ENCODE measurements around the gene DDT. TPM values are rescaled to one million over a fixed set of nuclear protein-coding genes. Genes with fewer than 3 reads are reported as not detected.
"Not testable (repeated sequence)": the region's sequence is repeated elsewhere in the genome, so short reads cannot be mapped to it uniquely, and the experiment has no call there.

Gene DDT
- total RNA-seq, 1 donor from 2014 or later = 138 TPM

DNA sequence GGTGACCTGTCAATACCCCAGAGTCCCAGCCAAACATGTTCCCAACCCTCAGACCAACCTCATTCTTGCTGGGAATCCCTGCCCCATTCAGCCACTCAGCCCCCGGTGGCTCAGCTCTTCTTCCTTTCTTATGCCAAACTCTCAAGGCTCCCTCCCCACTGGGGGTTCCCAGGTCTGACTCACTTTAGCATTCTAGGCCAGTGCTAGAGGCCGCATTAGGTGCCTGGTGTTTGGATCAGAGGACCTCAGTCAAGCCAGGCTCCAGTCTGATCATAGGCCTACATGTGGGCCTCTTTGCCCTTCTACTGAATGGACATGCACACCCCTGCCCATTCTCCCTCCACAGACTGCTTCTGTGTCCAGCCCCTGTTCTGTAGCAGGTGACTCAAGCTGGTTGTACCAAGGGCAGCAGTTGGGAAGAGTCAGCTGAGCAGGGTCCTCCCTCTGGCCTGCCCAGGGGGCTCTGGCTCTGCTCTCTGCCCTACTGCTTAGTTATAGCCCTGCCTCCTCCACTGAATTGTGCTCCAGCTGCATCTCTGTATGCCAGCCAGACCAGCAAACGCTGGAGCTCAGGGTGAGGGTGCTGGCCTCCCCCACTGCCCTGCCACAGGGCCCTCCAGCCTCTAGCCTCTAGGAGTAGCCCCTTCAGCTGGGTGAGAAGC is 15.5 kb upstream of the DDT start:
- DNase-seq (ENCODE audit: low read depth in 2 of 2) = not testable (repeated sequence)

DNA sequence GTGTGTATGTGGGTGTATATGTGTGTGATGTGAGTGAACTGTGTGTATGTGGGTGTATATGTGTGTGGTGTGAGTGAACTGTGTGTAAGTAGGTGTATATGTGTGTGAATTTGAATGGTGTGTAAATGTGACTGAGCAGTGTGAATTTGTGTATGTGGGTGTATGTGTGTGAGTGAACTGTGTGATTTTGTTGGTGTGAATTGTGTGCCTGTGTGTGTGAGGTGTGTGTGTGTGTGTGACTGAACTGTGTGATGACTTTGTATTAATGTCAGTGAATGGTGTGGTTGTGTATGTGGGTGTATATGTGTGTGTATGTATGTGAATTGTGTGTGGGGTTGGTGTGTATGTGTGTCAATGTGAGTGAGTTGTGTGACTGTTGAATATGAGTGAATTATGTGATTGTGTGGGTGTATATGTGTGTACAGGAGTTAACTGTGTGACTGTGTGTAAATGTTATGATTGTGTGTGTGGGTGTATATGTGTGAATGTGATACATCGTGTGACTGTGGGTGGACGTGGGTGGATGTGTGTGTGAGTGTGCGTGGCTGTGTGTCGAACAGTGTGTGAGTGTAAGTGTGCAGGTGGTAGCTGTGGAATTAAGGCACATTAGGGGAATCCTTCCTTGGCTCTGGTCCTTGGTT is 12.4 kb upstream of the DDT start:
- DNase-seq (ENCODE audit: low read depth in 2 of 2) = not testable (repeated sequence)

DNA sequence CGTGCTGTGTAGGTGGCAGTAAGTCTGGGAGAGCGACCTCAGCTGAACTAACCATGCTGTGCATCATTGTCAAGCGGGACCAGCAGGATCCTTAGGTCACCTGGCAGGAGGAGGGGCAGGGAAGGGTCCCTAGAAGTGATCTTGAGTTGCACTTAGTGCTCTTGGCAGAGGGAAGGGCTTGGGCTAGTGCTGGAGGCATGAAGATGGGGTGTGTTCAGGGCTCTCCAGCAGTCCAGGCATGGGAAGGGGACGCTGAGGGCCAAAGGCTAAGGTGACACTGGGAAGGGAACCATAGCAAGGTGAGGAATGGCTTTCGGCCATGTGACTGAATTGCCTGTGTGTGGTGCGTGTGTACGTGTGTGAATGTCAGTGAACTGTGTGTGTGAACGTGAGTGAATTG is 11.8 kb upstream of the DDT start:
- DNase-seq (ENCODE audit: low read depth in 2 of 2) = not testable (repeated sequence)

DNA sequence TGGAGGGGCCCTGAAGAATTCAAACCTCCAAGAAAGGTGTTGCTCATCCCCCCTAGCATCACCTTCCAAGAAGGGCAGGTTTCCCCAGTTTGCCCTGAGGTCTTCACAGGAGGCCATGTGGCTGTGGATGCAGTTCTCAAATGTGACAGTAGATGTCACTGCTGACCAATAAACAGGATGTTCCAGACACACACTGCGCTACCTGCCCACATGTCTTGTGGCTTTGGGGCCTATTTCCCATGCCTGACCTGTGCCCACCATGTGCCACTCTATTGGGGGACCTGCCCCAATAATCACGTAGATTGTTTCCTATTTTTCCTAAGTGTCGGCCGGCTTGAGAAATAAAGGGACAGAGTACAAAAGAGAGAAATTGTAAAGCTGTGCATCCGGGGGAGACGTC is 10.2 kb upstream of the DDT start:
- peak in 1 of 2 donors; percentile 35 for DNase-seq (ENCODE audit: low read depth in 2 of 2)

DNA sequence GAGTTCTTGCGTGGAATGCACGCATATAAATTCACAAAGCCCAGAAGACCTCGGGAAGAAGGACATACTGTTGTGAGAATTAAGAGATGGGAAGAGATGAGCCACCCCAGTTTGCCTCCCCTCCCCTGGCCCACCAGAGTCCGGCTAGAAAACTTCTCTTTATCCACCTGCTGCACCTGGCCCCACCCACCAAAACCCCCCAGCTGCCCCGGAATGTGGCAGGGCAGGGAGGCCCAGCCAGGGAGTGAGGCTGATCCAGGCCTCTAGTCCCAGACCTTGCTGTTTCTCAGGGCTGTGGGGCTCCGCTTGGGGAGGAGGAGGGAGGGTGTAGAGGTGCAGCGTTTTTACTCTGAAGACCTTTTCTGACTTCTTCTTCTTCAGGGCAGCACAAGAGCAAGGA is 6.3 kb upstream of the DDT start:
- DNase-seq (ENCODE audit: low read depth in 2 of 2) = not testable (repeated sequence)

DNA sequence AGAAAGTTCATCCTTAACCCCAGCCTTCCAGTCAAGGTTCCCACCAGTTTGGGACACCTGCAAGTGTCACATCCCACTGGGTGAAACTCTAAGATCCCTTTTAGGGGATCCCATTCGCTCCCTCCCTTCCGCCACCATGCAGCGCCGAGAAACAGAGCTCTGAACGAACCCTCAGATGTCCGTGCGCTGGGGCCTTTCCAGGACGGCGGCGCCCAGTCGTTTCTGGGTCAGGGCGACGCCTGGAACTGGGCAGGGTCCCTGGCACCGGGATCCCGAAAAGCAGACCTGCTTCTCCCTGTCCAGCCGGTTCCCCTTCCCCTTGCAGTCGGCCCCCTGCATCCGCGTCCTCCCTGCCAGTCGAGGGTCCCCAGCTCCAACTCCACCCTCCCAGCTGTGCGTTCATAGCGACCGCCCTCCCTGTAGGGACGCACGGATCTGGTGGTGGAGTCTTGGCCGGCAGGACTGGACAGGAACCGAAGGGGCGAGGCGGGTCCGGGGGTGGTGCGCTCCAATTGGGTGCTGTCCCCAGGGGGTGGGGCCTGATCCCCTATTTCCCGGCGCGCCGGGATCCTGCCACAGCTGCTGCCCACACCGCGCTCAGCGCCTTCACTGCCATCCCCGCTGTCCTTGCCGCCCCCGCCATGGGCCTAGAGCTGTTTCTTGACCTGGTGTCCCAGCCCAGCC is 5.5 kb upstream of the DDT start, which contains the start of gene GSTT2:
GSTT2 (plus strand) TSS at position 578 of the 684 bp plus-strand sequence.
- not testable (repeated sequence) for DNase-seq (ENCODE audit: low read depth in 2 of 2)

DNA sequence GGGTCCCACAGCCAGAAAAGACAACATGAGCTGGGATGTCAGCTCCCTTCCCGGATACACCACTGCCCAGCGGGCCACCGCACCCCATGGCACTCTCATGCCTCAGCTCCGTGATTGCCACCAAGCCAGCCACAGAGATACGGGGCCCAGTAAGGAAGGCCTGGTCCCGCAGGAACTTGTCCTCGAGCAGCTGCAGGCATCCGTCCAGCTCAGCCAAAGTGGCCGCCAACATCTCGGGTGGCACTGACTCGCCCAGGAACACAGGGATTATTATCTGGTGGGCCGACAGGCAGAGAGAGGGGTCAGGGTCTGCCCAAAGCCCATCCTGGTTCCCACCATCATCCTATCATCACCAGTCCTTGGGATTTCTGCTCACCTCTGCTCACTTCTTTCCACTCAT is 3.1 kb upstream of the DDT start:
- DNase-seq (ENCODE audit: low read depth in 2 of 2) = not testable (repeated sequence)

DNA sequence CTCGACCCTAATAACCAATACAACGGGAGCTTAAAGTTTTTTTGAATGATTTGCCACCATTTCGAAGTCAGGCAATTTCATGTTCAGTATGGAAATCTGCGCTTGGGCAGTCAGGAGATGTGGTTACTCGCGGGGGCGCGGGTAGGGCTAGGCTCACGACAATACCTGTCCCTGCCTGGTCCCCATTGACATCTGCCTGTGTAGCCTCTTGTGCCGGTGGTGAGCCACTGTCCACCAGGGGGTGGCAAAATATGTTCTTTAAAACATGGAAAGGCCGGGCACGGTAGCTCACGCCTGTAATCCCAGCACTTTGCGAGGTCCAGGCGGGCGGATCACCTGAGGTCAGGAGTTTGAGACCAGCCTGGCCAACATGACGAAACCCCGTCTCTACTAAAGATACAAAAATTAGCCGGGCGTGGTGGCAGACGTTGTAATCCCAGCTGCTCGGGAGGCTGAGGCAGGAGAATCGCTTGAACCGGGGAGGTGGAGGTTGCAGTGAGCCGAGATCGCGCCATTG is 653 bp upstream of the DDT start:
- DNase-seq (ENCODE audit: low read depth in 2 of 2) = not testable (repeated sequence)

DNA sequence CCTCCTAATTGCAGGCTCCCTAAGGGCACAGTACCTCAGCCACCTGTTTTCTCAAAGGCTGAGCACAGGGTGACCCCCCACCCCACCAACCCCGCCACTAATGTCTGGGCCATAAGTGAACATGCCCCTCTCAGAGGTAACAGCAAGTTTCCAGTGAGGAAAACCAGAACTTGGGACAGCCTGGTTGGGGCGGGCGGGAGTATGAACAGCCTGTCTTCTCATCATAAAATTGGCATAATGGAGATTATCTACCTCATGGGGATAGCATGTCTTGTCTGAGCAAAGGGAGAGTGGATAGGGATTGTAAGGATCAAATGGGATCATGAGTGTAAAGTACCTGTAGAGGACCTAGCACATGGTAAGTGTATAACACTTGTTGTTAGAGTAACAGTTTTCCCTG is 2.3 kb downstream of the DDT start:
- not testable (repeated sequence) for DNase-seq (ENCODE audit: low read depth in 2 of 2)

DNA sequence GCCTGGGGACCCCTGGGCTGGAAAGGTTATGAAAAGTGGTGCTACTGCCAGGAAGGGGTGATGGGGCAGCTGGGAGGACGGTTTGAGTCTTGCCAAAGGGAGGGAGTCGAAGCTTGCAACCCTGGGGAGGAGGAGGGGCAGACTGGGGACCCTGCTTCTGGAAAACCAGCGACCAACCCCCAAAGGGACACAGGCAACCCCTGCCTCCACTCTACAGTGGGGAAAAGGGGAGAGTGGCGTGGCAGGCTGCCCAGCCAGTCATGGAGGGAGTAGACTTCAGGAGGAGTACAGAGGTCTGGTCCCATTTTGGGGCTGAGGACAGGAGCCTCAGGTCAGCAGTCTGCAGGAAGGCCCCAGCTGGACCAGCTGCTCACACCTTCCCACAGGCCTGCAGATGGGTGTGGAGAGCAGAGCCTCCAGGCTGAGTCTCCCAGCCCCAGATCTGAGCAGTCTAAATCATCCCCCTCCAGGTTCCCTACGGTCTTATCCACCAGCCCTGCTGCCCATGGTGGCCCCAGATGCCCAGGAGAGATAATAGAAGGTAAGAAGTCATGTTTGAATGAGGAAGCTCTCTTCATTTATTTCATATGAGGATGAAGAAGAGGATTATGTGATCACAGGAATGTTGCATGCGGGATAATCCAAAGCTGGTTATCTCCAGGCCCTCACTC is 3.3 kb downstream of the DDT start:
- no peak for DNase-seq (ENCODE audit: low read depth in 2 of 2)

DNA sequence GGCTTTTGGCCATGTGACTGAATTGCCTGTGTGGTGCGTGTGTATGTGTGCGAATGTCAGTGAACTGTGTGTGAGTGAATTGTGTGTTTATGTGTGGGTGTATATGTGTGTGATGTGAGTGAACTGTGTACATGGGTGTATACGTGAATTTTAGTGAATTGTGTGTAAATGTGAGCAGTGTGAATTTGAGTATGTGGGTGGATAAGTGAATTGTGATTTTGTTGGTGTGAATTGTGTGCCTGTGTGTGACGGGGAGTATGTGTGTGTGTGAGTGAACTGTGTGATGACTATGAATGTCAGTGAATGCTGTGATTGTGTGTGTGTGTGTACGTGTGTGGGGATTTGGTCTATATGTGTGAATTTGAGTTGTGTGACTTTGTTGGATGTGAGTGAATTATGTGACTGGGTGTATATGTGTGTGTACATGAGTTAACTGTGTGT is 4.0 kb downstream of the DDT start:
- no peak for DNase-seq (ENCODE audit: low read depth in 2 of 2)

DNA sequence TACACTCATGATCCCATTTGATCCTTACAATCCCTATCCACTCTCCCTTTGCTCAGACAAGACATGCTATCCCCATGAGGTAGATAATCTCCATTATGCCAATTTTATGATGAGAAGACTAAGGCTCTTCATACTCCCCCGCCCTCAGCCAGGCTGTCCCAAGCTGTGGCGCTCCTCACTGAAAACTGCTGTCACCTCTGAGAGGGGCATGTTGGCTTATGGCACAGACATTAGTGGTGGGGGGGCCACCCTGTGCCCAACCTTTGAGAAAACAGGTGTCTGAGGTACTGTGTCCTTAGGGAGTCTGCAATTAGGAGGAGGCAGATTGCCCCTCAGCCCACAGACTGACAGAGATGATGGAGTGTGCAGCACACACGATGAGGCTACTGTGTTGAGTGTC is 5.2 kb downstream of the DDT start:
- no peak for DNase-seq (ENCODE audit: low read depth in 2 of 2)

DNA sequence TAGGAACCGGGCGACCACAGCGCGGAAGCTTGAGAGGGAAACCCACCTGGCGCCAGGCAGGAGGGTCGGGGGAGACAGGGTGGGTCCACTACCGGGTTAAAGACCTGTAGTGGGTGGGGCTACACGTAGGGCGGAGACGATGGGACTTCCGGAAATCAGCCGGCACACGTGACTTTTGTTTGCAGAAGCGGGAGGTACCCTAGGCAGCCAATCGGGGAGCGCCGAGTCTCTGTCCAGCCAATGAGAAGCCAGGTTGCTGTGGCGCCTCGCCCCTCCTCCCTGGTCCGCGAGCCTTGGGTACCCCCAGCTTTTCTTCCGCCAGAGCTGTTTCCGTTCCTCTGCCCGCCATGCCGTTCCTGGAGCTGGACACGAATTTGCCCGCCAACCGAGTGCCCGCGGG is 7.7 kb downstream of the DDT start, which contains the start of gene DDTL:
DDTL (plus strand) TSS at position 321 of the 400 bp plus-strand sequence; CDS start at position 348, 27 bp downstream.
- DNase-seq (ENCODE audit: low read depth in 2 of 2) = not testable (repeated sequence)

DNA sequence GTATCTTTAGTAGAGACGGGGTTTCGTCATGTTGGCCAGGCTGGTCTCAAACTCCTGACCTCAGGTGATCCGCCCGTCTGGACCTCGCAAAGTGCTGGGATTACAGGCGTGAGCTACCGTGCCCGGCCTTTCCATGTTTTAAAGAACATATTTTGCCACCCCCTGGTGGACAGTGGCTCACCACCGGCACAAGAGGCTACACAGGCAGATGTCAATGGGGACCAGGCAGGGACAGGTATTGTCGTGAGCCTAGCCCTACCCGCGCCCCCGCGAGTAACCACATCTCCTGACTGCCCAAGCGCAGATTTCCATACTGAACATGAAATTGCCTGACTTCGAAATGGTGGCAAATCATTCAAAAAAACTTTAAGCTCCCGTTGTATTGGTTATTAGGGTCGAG is 8.1 kb downstream of the DDT start:
- DNase-seq (ENCODE audit: low read depth in 2 of 2) = not testable (repeated sequence)

DNA sequence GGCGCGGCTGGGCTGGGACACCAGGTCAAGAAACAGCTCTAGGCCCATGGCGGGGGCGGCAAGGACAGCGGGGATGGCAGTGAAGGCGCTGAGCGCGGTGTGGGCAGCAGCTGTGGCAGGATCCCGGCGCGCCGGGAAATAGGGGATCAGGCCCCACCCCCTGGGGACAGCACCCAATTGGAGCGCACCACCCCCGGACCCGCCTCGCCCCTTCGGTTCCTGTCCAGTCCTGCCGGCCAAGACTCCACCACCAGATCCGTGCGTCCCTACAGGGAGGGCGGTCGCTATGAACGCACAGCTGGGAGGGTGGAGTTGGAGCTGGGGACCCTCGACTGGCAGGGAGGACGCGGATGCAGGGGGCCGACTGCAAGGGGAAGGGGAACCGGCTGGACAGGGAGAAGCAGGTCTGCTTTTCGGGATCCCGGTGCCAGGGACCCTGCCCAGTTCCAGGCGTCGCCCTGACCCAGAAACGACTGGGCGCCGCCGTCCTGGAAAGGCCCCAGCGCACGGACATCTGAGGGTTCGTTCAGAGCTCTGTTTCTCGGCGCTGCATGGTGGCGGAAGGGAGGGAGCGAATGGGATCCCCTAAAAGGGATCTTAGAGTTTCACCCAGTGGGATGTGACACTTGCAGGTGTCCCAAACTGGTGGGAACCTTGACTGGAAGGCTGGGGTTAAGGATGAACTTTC is 13.0 kb downstream of the DDT start, which contains the start of gene GSTT2B:
GSTT2B (minus strand) TSS at position 112 of the 688 bp plus-strand sequence; CDS start at position 48, 64 bp downstream.
- DNase-seq (ENCODE audit: low read depth in 2 of 2) = not testable (repeated sequence)

DNA sequence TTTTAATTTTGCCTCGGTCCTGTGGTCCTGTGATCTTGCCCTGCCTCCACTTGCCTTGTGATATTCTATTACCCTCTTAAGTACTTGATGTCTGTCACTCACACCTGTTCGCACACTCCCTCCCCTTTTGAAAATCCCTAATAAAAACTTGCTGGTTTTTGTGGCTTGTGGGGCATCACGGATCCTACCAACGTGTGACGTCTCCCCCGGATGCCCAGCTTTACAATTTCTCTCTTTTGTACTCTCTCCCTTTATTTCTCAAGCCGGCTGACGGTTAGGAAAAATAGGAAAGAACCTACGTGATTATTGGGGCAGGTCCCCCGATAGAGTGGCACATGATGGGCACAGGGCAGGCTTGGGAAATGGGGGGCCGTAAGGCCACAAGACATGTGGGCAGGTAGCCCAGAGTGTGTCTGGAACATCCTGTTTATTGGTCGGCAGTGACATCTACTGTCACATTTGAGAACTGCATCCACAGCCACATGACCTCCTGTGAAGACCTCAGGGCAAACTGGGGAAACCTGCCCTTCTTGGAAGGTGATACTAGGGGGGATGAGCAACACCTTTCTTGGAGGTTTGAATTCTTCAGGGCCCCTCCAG is 17.8 kb downstream of the DDT start:
- peak; percentile 66 to 70 for DNase-seq (ENCODE audit: low read depth in 2 of 2)

DNA sequence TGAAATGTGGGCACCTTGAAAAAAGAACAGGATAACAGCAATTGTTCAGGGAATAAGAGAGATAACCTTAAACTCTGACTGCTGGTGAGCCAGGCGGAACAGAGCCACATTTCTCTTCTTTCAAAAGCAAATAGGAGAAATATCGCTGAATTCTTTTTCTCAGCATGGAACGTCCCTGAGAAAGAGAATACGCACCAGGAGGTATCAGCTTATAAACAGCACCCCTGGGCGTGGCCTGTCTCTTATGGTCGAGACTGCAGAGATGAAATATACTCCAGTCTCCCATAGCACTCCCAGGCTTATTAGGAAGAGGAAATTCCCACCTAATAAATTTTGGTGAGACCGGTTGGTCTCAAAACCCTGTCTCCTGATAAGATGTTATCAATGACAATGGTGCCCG is 18.4 kb downstream of the DDT start:
- not testable (repeated sequence) for DNase-seq (ENCODE audit: low read depth in 2 of 2)

DNA sequence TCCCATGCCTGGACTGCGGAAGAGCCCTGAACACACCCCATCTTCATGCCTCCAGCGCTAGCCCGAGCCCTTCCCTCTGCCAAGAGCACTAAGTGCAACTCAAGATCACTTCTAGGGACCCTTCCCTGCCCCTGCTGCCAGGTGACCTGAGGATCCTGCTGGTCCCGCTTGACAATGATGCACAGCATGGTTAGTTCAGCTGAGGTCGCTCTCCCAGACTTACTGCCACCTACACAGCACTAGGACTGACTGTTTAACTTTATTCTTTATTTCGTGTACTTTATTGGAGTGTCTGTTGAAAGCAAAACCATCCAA is 19.3 kb downstream of the DDT start:
- not testable (repeated sequence) for DNase-seq (ENCODE audit: low read depth in 2 of 2)

DNA sequence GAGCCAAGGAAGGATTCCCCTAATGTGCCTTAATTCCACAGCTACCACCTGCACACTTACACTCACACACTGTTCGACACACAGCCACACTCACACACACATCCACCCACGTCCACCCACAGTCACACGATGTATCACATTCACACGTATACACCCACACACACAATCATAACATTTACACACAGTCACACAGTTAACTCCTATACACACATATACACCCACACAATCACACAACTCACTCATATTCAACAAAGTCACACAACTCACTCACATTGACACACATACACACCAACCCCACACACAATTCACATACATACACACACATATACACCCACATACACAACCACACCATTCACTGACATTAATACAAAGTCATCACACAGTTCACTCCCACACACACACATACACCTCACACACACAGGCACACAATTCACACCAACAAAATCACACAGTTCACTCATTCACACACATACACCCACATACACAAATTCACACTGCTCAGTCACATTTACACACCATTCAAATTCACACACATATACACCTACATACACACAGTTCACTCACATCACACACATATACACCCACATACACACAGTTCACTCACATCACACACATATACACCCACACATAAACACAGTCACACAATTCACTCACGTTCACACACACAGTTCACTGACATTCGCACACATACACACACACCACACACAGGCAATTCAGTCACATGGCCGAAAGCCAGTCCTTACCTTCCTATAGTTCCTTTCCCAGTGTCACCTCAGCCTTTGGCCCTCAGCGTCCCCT is 19.8 kb downstream of the DDT start:
- not testable (repeated sequence) for DNase-seq (ENCODE audit: low read depth in 2 of 2)

DNA sequence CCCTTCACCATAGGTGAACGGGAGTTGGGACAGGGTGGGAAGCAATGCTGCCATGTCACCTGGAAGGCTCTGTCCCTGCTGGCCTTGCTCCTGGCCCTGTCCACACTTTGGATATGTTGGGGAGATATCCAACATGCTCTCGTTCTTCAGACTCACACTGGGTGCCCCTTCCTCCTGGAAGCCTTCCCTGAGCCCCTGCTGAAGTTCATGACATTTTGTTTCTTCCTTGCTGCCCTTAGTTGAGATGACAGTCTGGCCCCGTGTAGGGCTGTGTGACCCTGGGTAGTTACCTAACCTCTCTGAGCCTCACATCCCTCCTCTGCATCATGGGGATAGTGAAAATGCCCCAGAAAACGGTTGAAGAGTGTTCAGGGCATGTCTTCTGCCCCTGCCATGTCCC is 20.8 kb downstream of the DDT start:
- DNase-seq (ENCODE audit: low read depth in 2 of 2) = not testable (repeated sequence)
